Ascending aorta (tissue), 2 donors: ENCODE measurements around the gene CNGA1. TPM values are rescaled to one million over a fixed set of nuclear protein-coding genes. Genes with fewer than 3 reads are reported as not detected.

Experiments
- DNase-seq, 2 donors: peaks; one replicate each; pipeline ENCODE4 v3.0.0-alpha.2; 2019; ENCODE audit warnings: low spot score in 2 of 2
- H3K27ac ChIP-seq, 2 donors: fragments of 200-600 bp; sonication (generic); one replicate each; pipeline ENCODE4 v1.5.1; 2016 to 2017; ENCODE audit warnings: mild to moderate bottlenecking in 1 of 2
- H3K27me3 ChIP-seq: fragments of 200-600 bp; sonication (generic); one replicate; pipeline ENCODE4 v1.5.1; 2017
- H3K36me3 ChIP-seq, 2 donors: fragments of 200-600 bp; sonication (generic); one replicate each; pipeline ENCODE4 v1.5.1; 2016
- H3K4me1 ChIP-seq, 2 donors: fragments of 200-600 bp; sonication (generic); one replicate each; pipeline ENCODE4 v1.5.1; 2016 to 2017; ENCODE audit warnings: mild to moderate bottlenecking in 1 of 2
- H3K4me3 ChIP-seq, 2 donors: fragments of 200-600 bp; sonication (generic); one replicate each; pipeline ENCODE4 v1.5.1; 2016 to 2017; ENCODE audit warnings: mild to moderate bottlenecking in 1 of 2
- H3K9me3 ChIP-seq, 2 donors: fragments of 200-600 bp; sonication (generic); one replicate each; pipeline ENCODE4 v1.5.1; 2016
- intact Hi-C: fragments of 100-400 bp; cut with DNase I; formaldehyde crosslinking; loops from one replicate; pipeline ENCODE4 v1.15.1; 2023
- total RNA-seq: library from RNA; depleted of rRNA; stranded (reverse); fragments of >200 nt; gene quantifications from one replicate; pipeline ENCODE4 v1.1.0, GENCODE V29; 2016
- TF ChIP-seq, protein P1 (sequence below), 3 experiments: fragments of 200-600 bp in 2 of 3; fragments of 450-650 bp in 1 of 3; sonication (generic) in 2 of 3; IDR thresholded peaks; one replicate each; pipeline ENCODE4 v1.5.1; 2016 to 2019; ENCODE audit warnings: antibody characterized with exemption in 3 of 3, mild to moderate bottlenecking in 1 of 3, moderate library complexity in 1 of 3

CNGA1 gene
- total RNA-seq, 1 donor from 2014 or later, result not detected

- Histone ChIP-seq H3K36me3 (no peaks in the 10 kb centered on the region), H3K27ac (no peak overlapping the region), H3K27me3 (no peaks in the 10 kb centered on the region), H3K9me3 (no peaks in the 10 kb centered on the region), H3K4me3 (no peak overlapping the region), H3K4me1 (no peaks in the 10 kb centered on the region)
- intact Hi-C loops, result no loop called here
- DNase-seq, result no peak
- TF ChIP-seq, protein P1, sequence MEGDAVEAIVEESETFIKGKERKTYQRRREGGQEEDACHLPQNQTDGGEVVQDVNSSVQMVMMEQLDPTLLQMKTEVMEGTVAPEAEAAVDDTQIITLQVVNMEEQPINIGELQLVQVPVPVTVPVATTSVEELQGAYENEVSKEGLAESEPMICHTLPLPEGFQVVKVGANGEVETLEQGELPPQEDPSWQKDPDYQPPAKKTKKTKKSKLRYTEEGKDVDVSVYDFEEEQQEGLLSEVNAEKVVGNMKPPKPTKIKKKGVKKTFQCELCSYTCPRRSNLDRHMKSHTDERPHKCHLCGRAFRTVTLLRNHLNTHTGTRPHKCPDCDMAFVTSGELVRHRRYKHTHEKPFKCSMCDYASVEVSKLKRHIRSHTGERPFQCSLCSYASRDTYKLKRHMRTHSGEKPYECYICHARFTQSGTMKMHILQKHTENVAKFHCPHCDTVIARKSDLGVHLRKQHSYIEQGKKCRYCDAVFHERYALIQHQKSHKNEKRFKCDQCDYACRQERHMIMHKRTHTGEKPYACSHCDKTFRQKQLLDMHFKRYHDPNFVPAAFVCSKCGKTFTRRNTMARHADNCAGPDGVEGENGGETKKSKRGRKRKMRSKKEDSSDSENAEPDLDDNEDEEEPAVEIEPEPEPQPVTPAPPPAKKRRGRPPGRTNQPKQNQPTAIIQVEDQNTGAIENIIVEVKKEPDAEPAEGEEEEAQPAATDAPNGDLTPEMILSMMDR (IDR thresholded peaks at IDR 0.05), result no peak
Observed at GRCh38 chr4:48042979-48043461, 26.5 kb upstream of the CNGA1 start.

DNA sequence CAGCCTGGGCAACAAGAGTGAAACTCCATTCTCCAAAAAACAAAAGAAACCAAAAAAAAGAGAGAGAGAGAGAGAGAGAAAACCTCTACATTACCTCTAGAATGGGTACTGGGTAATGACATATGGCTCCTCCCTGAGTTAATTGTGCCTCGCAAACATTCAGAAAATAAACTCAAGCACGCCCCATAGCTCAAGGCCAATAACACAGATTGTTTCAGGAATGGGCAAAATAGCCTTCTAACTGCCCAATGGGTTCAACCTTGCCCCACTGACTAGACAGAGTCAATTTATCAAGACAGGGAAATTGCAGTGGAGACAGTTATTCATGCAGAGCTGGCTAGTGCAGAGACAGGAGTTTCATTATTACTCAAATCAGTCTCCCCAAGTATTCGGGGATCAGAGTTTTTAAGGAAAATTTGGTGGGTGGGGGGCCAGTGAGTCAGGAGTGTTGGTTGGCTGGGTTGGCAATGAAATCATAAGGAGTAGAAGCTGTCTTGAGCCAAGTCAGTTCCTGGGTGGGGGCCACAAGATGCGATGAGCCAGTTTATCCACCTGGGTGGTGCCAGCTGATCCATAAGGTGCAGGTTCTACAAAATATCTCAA is 25.2 kb upstream of the CNGA1 start:
- Histone ChIP-seq H3K36me3 (no peaks in the 10 kb centered on the region), H3K27me3 (no peaks in the 10 kb centered on the region), H3K9me3 (no peaks in the 10 kb centered on the region), H3K27ac (no peak overlapping the region), H3K4me3 (no peak overlapping the region), H3K4me1 (no peaks in the 10 kb centered on the region)
- intact Hi-C loops, result no loop called here
- DNase-seq, result no peak
- TF ChIP-seq, protein P1 (IDR thresholded peaks at IDR 0.05), result no peak

DNA sequence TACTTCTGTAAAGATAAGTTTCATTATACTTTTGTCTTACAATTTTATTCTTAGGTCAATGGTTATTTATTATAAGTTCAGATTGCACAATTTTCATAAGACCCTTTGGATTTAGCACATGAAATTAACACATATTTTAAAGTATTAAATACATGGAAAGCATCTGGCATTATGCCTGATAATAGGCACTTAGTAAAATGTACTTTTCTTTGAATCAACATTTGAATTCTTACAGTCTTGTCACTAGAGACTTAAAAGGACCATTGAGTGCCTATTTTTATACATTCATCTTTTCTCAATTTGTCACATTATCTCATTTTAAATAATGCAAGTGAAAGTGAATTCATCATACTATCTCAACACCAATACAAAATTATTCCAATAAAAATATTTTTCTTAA is 23.1 kb upstream of the CNGA1 start:
- no peak overlapping the region for H3K4me3 ChIP-seq
- DNase-seq, result no peak
- TF ChIP-seq, protein P1 (IDR thresholded peaks at IDR 0.05), result no peak
- no peaks in the 10 kb centered on the region for H3K36me3 ChIP-seq
- intact Hi-C loops, result no loop called here
- no peaks in the 10 kb centered on the region for H3K9me3 ChIP-seq
- H3K4me1 ChIP-seq, result no peaks in the 10 kb centered on the region
- H3K27me3 ChIP-seq, result no peaks in the 10 kb centered on the region
- H3K27ac ChIP-seq, result no peak overlapping the region

DNA sequence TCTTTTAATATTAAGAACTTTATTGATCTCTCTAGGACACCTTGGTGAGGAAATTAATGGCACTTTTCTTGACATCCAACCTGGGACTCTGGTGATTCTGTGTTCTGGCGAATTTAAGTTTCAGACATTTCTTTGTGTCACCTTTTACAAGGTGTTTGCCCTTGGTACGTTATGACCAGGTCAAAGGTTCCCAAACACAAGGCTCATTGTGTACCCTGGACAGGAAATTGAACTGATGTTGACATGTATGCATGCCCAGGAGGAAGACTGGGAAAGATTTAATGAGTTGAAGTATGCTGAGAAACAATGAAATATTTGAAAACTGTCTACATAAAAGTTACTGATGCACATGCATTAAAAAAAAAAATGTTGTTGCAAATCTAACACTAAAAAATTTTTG is 22.2 kb upstream of the CNGA1 start:
- Histone ChIP-seq H3K27ac (no peak overlapping the region), H3K36me3 (no peaks in the 10 kb centered on the region), H3K27me3 (no peaks in the 10 kb centered on the region), H3K4me1 (no peaks in the 10 kb centered on the region), H3K9me3 (no peaks in the 10 kb centered on the region), H3K4me3 (no peak overlapping the region)
- intact Hi-C loops, result no loop called here
- TF ChIP-seq, protein P1 (IDR thresholded peaks at IDR 0.05), result no peak
- DNase-seq, result no peak

DNA sequence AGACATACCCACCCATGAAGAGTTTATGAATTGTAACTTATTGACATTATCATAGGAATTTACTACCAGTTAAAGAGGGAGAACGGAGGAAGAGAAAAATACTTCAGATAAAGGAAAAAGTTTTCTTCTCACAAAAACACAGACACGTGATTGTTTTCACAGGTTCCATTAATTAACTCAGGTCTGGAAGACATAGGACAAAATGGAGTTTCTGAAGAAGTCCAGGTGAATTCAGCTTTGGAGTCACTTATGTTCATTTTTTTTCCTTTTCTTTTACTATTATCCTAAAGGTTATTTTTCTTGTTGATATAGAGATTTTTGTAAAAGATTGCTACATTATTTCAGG is 20.6 kb upstream of the CNGA1 start:
- Histone ChIP-seq H3K36me3 (no peaks in the 10 kb centered on the region), H3K27ac (no peak overlapping the region), H3K9me3 (no peaks in the 10 kb centered on the region), H3K27me3 (no peaks in the 10 kb centered on the region), H3K4me3 (no peak overlapping the region), H3K4me1 (no peaks in the 10 kb centered on the region)
- intact Hi-C loops, result no loop called here
- no peak for DNase-seq
- TF ChIP-seq, protein P1 (IDR thresholded peaks at IDR 0.05), result no peak

DNA sequence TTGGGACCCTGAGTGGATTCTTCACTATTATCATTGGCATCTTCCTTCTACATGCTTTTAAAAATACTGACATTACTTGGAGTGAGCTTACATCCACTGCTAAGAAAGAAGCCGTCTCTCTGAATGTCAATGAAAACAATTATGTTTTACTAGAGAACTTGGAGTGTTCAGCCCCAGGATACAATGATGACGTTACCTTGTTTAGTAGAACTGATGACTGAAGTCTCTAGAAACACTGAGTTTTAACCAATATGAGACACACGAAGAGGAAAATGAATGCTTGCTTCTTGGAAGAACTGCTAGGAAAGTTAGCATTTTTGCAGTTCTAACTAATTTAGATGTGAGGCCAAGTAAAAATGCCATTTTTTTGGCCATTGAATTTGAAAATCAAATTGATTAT is 19.5 kb upstream of the CNGA1 start:
- TF ChIP-seq, protein P1 (IDR thresholded peaks at IDR 0.05), result no peak
- no peaks in the 10 kb centered on the region for H3K27me3 ChIP-seq
- no peak overlapping the region for H3K27ac ChIP-seq
- no peak for DNase-seq
- no peaks in the 10 kb centered on the region for H3K36me3 ChIP-seq
- no peaks in the 10 kb centered on the region for H3K4me1 ChIP-seq
- H3K9me3 ChIP-seq, result no peaks in the 10 kb centered on the region
- intact Hi-C loops, result no loop called here
- no peak overlapping the region for H3K4me3 ChIP-seq
